H1 (cell line): Measurements from ENCODE around the gene ARNT2.

Experiments
- ATF2 ChIP-seq: IDR thresholded peaks from 2 replicates; pipeline ENCODE4 v1.6.1; 2012; ENCODE audit warnings: low read length, inconsistent platforms
- CHD2 ChIP-seq: IDR thresholded peaks from 2 replicates; pipeline ENCODE4 v1.6.1; 2012; ENCODE audit warnings: low read length, improper control_type of control experiment
- CTCF ChIP-seq, 3 experiments: IDR thresholded peaks; 1 replicate in 2 of 3; 2 replicates in 1 of 3; pipeline versions ENCODE4 v1.5.1 to v1.6.1; 2011; ENCODE audit warnings: low read length in 3 of 3, mild to moderate bottlenecking in 3 of 3, inconsistent platforms in 2 of 3, low read depth in 1 of 3, moderate library complexity in 1 of 3; ENCODE audit not compliant: insufficient read depth in 1 of 3; ENCODE audit errors: control extremely low read depth in 1 of 3
- EZH2 ChIP-seq: fragments of 200-600 bp; sonication (generic); IDR thresholded peaks from 2 replicates; pipeline ENCODE4 v1.7.1; 2012; ENCODE audit warnings: low read depth, mild to moderate bottlenecking, moderate library complexity, low read length, inconsistent platforms; ENCODE audit not compliant: severe bottlenecking
- FOSL1 ChIP-seq: IDR thresholded peaks from 2 replicates; pipeline ENCODE4 v1.6.1; 2011; ENCODE audit warnings: mild to moderate bottlenecking, low read depth, low read length, moderate library complexity; ENCODE audit not compliant: insufficient read depth
- HDAC6 ChIP-seq: IDR thresholded peaks from one replicate; pipeline ENCODE4 v1.7.1; 2012; ENCODE audit warnings: low read depth, mild to moderate bottlenecking, inconsistent platforms, low read length, moderate library complexity
- JUN ChIP-seq: IDR thresholded peaks from 2 replicates; pipeline ENCODE4 v1.6.1; 2011; ENCODE audit warnings: low read depth, mild to moderate bottlenecking, improper control_type of control experiment, low read length
- KDM1A ChIP-seq: fragments of 200-600, 300-600 bp; sonication (generic); IDR thresholded peaks from 2 replicates; pipeline ENCODE4 v1.7.1; 2016; ENCODE audit warnings: mild to moderate bottlenecking, low read length, borderline replicate concordance
- POLR2A ChIP-seq, 2 experiments: IDR thresholded peaks; 1 replicate in 1 of 2; 2 replicates in 1 of 2; pipeline ENCODE4 v1.6.1; 2011; ENCODE audit warnings: low read depth in 2 of 2, low read length in 2 of 2, mild to moderate bottlenecking in 2 of 2; ENCODE audit errors: control extremely low read depth in 1 of 2
- POLR2AphosphoS5 ChIP-seq: IDR thresholded peaks from 2 replicates; pipeline ENCODE4 v1.6.1; 2011; ENCODE audit warnings: low read depth, low read length
- RAD21 ChIP-seq, 2 experiments: IDR thresholded peaks in 1 of 2; conservative IDR thresholded peaks in 1 of 2; 2 replicates each; pipeline ENCODE4 v1.6.1; 2011; ENCODE audit warnings: low read depth in 2 of 2, low read length in 2 of 2, improper control_type of control experiment in 1 of 2, inconsistent platforms in 1 of 2, mild to moderate bottlenecking in 1 of 2, moderate library complexity in 1 of 2
- TAF1 ChIP-seq: IDR thresholded peaks from 2 replicates; pipeline ENCODE4 v1.6.1; 2011; ENCODE audit warnings: mild to moderate bottlenecking, low read depth, low read length
- YY1 ChIP-seq: IDR thresholded peaks from 2 replicates; pipeline ENCODE4 v1.6.1; 2011; ENCODE audit warnings: low read depth, mild to moderate bottlenecking, low read length
- ZNF274 ChIP-seq: IDR thresholded peaks from 2 replicates; pipeline ENCODE4 v1.7.0; 2012; ENCODE audit warnings: low read length, borderline replicate concordance; ENCODE audit errors: extremely low read depth

GRCh38 chr15:80613762-80614365, 209.7 kb downstream of the ARNT2 start:
- TF ChIP-seq TAF1 (no peak), ATF2 (no peak), RAD21 (IDR thresholded peaks at IDR 0.05 in 1 of 2, conservative IDR thresholded peaks at IDR 0.05 in 1 of 2; ENCODE audit: low read depth in 2 of 2, low read length in 2 of 2) (no peak), CTCF (IDR thresholded peaks at IDR 0.05; ENCODE audit: control extremely low read depth in 1 of 3, insufficient read depth in 1 of 3, low read depth in 1 of 3, low read length in 3 of 3) (no peak), FOSL1 (no peak), JUN (no peak), KDM1A (no peak), YY1 (no peak), HDAC6 (no peak), CHD2 (no peak), POLR2AphosphoS5 (no peak), EZH2 (no peak), POLR2A (IDR thresholded peaks at IDR 0.05; ENCODE audit: control extremely low read depth in 1 of 2, low read depth in 2 of 2, low read length in 2 of 2) (no peak), ZNF274 (no peak)
